ENCODE measurements around the gene CD274.
"Not testable (repeated sequence)": the region's sequence is repeated elsewhere in the genome, so short reads cannot be mapped to it uniquely, and the experiment has no call there.

Gene CD274

GRCh38 chr9:5466766-5467165, 16.4 kb downstream of the CD274 start:
- DNase-seq (ENCODE audit: low read depth) = no peak

GRCh38 chr9:5468850-5469249, 18.5 kb downstream of the CD274 start:
- DNase-seq (ENCODE audit: low read depth) = no peak

- no peak for DNase-seq (ENCODE audit: low read depth)
Observed at GRCh38 chr9:5470122-5470521, 19.8 kb downstream of the CD274 start.

GRCh38 chr9:5470816-5471215, 20.5 kb downstream of the CD274 start:
- no peak for DNase-seq (ENCODE audit: low read depth)

- not testable (repeated sequence) for DNase-seq (ENCODE audit: low read depth)
Observed at GRCh38 chr9:5475611-5476010, 25.3 kb downstream of the CD274 start.

- no peak for DNase-seq (ENCODE audit: low read depth)
Observed at GRCh38 chr9:5478206-5478605, 27.9 kb downstream of the CD274 start.

GRCh38 chr9:5479994-5480694, 29.8 kb downstream of the CD274 start:
- DNase-seq (ENCODE audit: low read depth) = no peak

GRCh38 chr9:5480919-5481318, 30.6 kb downstream of the CD274 start:
- no peak for DNase-seq (ENCODE audit: low read depth)

GRCh38 chr9:5481322-5482040, 31.1 kb downstream of the CD274 start:
- DNase-seq (ENCODE audit: low read depth) = no peak

- no peak for DNase-seq (ENCODE audit: low read depth)
Observed at GRCh38 chr9:5482194-5482593, 31.9 kb downstream of the CD274 start.

GRCh38 chr9:5483306-5483705, 33.0 kb downstream of the CD274 start:
- no peak for DNase-seq (ENCODE audit: low read depth)

GRCh38 chr9:5485378-5486085, 35.2 kb downstream of the CD274 start:
- DNase-seq (ENCODE audit: low read depth) = no peak

- DNase-seq (ENCODE audit: low read depth) = no peak
Observed at GRCh38 chr9:5486988-5487387, 36.6 kb downstream of the CD274 start.

GRCh38 chr9:5488221-5489008, 38.1 kb downstream of the CD274 start:
- DNase-seq (ENCODE audit: low read depth) = no peak

GRCh38 chr9:5489630-5490490, 39.5 kb downstream of the CD274 start:
- DNase-seq (ENCODE audit: low read depth) = no peak

GRCh38 chr9:5492965-5493678, 42.8 kb downstream of the CD274 start:
- DNase-seq (ENCODE audit: low read depth) = no peak

- DNase-seq (ENCODE audit: low read depth) = no peak
Observed at GRCh38 chr9:5493679-5494511, 43.6 kb downstream of the CD274 start.

GRCh38 chr9:5494765-5495164, 44.4 kb downstream of the CD274 start:
- not testable (repeated sequence) for DNase-seq (ENCODE audit: low read depth)

- no peak for DNase-seq (ENCODE audit: low read depth)
Observed at GRCh38 chr9:5499157-5499556, 48.8 kb downstream of the CD274 start.
